T-helper 22 cell (primary cell): ENCODE results near the gene COMMD9.

Experiments
- DNase-seq: peaks from one replicate; pipeline ENCODE4 v3.0.0-alpha.2; 2020; ENCODE audit warnings: low read depth

Gene COMMD9

GRCh38 chr11:36222831-36223635 lies 66.2 kb downstream of the COMMD9 start:
- DNase-seq = no peak
